Spleen (tissue), 11 donors: ENCODE measurements around the gene DCTN1. TPM values are rescaled to one million over a fixed set of nuclear protein-coding genes. Genes with fewer than 3 reads are reported as not detected.

Experiments
- DNase-seq: peaks from one replicate; pipeline ENCODE4 v3.0.0-alpha.2; 2020
- H3K27ac ChIP-seq, 8 donors: fragments of 200-600 bp; sonication (generic) in 7 of 8; 1 replicate in 4 of 8; 2 replicates in 4 of 8; pipeline versions ENCODE4 v1.5.0 to v1.8.0; 2016 to 2021; ENCODE audit warnings: inconsistent platforms in 4 of 8, mild to moderate bottlenecking in 4 of 8, moderate library complexity in 1 of 8
- H3K27me3 ChIP-seq, 7 donors: fragments of 200-600 bp; sonication (generic) in 6 of 7; replicated peaks in 1 of 7; 1 replicate in 4 of 7; 2 replicates in 3 of 7; pipeline versions ENCODE4 v1.5.0 to v1.8.0; 2016 to 2021; ENCODE audit warnings: inconsistent platforms in 3 of 7, mild to moderate bottlenecking in 1 of 7
- H3K36me3 ChIP-seq, 6 donors: fragments of 200-600 bp; sonication (generic) in 5 of 6; 1 replicate in 4 of 6; 2 replicates in 2 of 6; pipeline versions ENCODE4 v1.5.0 to v1.8.0; 2016 to 2021; ENCODE audit warnings: inconsistent platforms in 2 of 6
- H3K4me1 ChIP-seq, 6 donors: fragments of 200-600 bp; sonication (generic) in 5 of 6; 1 replicate in 3 of 6; 2 replicates in 3 of 6; pipeline versions ENCODE4 v1.5.0 to v1.8.0; 2016 to 2021; ENCODE audit warnings: inconsistent platforms in 3 of 6
- H3K4me3 ChIP-seq, 8 donors: fragments of 200-600 bp; sonication (generic) in 7 of 8; 1 replicate in 4 of 8; 2 replicates in 4 of 8; pipeline versions ENCODE4 v1.5.0 to v1.8.0; 2016 to 2021; ENCODE audit warnings: inconsistent platforms in 4 of 8, mild to moderate bottlenecking in 4 of 8, moderate library complexity in 2 of 8
- H3K9me3 ChIP-seq, 8 donors: fragments of 200-600 bp; sonication (generic) in 7 of 8; 1 replicate in 4 of 8; 2 replicates in 4 of 8; pipeline versions ENCODE4 v1.5.0 to v1.8.0; 2016 to 2021; ENCODE audit warnings: inconsistent platforms in 4 of 8
- CTCF ChIP-seq, 11 experiments: fragments of 200-600 bp in 7 of 11; fragments of 450-650 bp in 4 of 11; sonication (generic) in 4 of 11; IDR thresholded peaks in 8 of 11; conservative IDR thresholded peaks in 3 of 11; 1 replicate in 7 of 11; 2 replicates in 4 of 11; pipeline versions ENCODE4 v1.4.0 to v1.8.0; 2016 to 2021; ENCODE audit warnings: antibody characterized with exemption in 11 of 11, inconsistent platforms in 4 of 11, mild to moderate bottlenecking in 1 of 11
- POLR2A ChIP-seq, 3 donors: fragments of 450-650 bp; IDR thresholded peaks; one replicate each; pipeline ENCODE4 v1.5.1; 2017; ENCODE audit warnings: antibody characterized with exemption in 3 of 3, mild to moderate bottlenecking in 1 of 3
- POLR2AphosphoS5 ChIP-seq, 3 donors: sonication (generic); formaldehyde crosslinking; IDR thresholded peaks; one replicate each; pipeline ENCODE4 v1.5.1; 2017; ENCODE audit warnings: antibody characterized with exemption in 3 of 3
- WGBS, 5 donors: extraction: QIAGEN DNeasy Blood & Tissue Kit in 3 of 5; methylation state at CpG; one replicate each; pipeline versions ENCODE4 v1.1.5 to v1.1.7; 2013 to 2018; 5-methylcytosine and 5-hydroxymethylcytosine counted together
- intact Hi-C: fragments of 100-400 bp; cut with DNase I; formaldehyde crosslinking; loops from one replicate; pipeline ENCODE4 v1.15.0; 2023; ENCODE audit warnings: low total_unique reads
- polyA plus RNA-seq, 3 donors: library from polyadenylated mRNA; stranded (reverse); fragments of 200-250 nt; gene quantifications; one replicate each; pipeline ENCODE4 v1.2.1, GENCODE V29; 2013
- total RNA-seq, 7 donors: library from RNA; depleted of rRNA in 3 of 7; stranded (reverse); fragments of >200 nt in 3 of 7; fragmentation: NEBNext Ultra II Directional in 4 of 7; extraction: Animal tissue kit (Norgen Biotek cat#: 25700) in 4 of 7; gene quantifications; one replicate each; pipeline versions ENCODE4 v1.1.0 to v1.2.1, GENCODE V29; 2016 to 2021
- donor health status: healthy with polysubstance abuse.
- donor health status: DM: no; HTN: no; CAD: no; lungs with moderate emphysema.
- donor health status: DM: no; HTN: no; CAD: no.
- donor health status: Bipolar disorder and iron deficiency.
- donor health status: healthy.
- donor health status: DM: no; HTN: no; CAD: no.
- donor health status: DM: yes; HTN: yes; CAD: no.

DCTN1 gene
- total and polyA plus RNA-seq, 10 donors: 47.8 to 113 (median 95.1) TPM

GRCh38 chr2:74426181-74426758, 46.2 kb upstream of the DCTN1 start:
- peak; percentile 69 for DNase-seq
- 87 to 92% (median 91%) methylated on average over 7 to 14 of the region's 14 CpGs for WGBS, 5 donors
- Histone ChIP-seq H3K4me3 (no peak overlapping the region), H3K27me3 (no peaks in the 10 kb centered on the region), H3K4me1 (peaks cover 0 to 28% (median 11%) of the 10 kb centered on the region in 6 donors), H3K9me3 (no peaks in the 10 kb centered on the region), H3K27ac (peak overlapping the region in 5 of 8 donors; percentile 4 to 64 (median 39)), H3K36me3 (peaks cover 0 to 61% (median 15%) of the 10 kb centered on the region in 6 donors)
- TF ChIP-seq POLR2AphosphoS5 (IDR thresholded peaks at IDR 0.05): peak in 1 of 3 donors; percentile 8
- TF ChIP-seq CTCF (IDR thresholded peaks at IDR 0.05 in 8 of 11, conservative IDR thresholded peaks at IDR 0.05 in 3 of 11): no peak
- intact Hi-C loops: no loop called here

DNA sequence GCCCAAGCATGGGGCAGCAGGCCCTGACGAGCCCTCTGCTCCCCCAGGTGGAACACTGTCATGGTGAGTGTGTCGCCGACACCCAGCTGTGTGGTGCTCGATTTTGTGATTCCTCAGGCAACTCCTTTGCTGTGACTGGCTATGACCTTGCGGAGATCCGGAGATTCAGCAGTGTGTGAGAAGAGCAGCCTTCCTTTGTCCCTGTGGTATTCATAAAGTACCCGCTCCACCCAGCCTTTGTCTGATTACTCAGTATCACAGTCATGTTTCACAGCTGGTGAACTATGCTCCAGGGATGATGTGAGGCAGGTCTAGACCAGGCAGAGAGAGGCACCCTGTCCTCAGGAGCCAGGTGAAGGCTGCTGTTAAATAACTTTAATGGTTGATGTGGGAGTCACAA, 45.4 kb upstream of the DCTN1 start:
- no peak for DNase-seq
- Histone ChIP-seq H3K4me3 (no peak overlapping the region), H3K4me1 (peaks cover 4 to 36% (median 18%) of the 10 kb centered on the region in 6 donors), H3K9me3 (no peaks in the 10 kb centered on the region), H3K27ac (peak overlapping the region in 5 of 8 donors; percentile 7 to 64 (median 39)), H3K27me3 (no peaks in the 10 kb centered on the region), H3K36me3 (peaks cover 0 to 59% (median 14%) of the 10 kb centered on the region in 6 donors)
- 73 to 95% (median 78%) methylated on average over 6 to 7 of the region's 7 CpGs for WGBS, 5 donors
- intact Hi-C loops: no loop called here
- TF ChIP-seq POLR2AphosphoS5 (IDR thresholded peaks at IDR 0.05) (peak in 1 of 3 donors; percentile 16), CTCF (IDR thresholded peaks at IDR 0.05 in 8 of 11, conservative IDR thresholded peaks at IDR 0.05 in 3 of 11) (no peak), POLR2A (IDR thresholded peaks at IDR 0.05) (no peak)

DNA sequence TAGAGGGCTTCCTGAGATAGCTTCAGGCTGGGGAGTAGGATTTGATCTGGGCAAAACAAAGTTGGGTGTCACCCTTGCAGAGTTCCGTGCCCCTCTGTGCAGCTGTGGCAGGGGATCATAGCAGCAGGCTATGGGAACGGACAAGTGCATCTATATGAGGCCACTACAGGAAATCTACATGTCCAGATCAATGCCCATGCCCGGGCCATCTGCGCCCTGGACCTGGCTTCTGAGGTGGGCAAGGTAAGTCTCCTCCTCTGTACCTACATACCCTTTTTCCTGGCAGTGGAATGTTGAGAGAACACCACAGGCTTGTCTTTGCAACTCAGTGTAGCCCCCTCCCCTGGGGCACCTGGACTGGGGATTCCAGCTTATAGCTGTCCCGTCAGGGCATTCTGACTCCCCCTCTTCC, 44.9 kb upstream of the DCTN1 start:
- peak; percentile 65 for DNase-seq
- Histone ChIP-seq H3K4me1 (peaks cover 8 to 41% (median 22%) of the 10 kb centered on the region in 6 donors), H3K4me3 (no peak overlapping the region), H3K36me3 (peaks cover 0 to 54% (median 11%) of the 10 kb centered on the region in 6 donors), H3K27me3 (no peaks in the 10 kb centered on the region), H3K9me3 (no peaks in the 10 kb centered on the region), H3K27ac (peak overlapping the region in 5 of 8 donors; percentile 7 to 64 (median 39))
- 82 to 90% (median 87%) methylated on average over 5 of the region's 5 CpGs for WGBS, 5 donors
- intact Hi-C loops: no loop called here
- TF ChIP-seq POLR2A (IDR thresholded peaks at IDR 0.05): no peak
- TF ChIP-seq CTCF (IDR thresholded peaks at IDR 0.05 in 8 of 11, conservative IDR thresholded peaks at IDR 0.05 in 3 of 11): no peak
- no peak for TF ChIP-seq POLR2AphosphoS5 (IDR thresholded peaks at IDR 0.05)

DNA sequence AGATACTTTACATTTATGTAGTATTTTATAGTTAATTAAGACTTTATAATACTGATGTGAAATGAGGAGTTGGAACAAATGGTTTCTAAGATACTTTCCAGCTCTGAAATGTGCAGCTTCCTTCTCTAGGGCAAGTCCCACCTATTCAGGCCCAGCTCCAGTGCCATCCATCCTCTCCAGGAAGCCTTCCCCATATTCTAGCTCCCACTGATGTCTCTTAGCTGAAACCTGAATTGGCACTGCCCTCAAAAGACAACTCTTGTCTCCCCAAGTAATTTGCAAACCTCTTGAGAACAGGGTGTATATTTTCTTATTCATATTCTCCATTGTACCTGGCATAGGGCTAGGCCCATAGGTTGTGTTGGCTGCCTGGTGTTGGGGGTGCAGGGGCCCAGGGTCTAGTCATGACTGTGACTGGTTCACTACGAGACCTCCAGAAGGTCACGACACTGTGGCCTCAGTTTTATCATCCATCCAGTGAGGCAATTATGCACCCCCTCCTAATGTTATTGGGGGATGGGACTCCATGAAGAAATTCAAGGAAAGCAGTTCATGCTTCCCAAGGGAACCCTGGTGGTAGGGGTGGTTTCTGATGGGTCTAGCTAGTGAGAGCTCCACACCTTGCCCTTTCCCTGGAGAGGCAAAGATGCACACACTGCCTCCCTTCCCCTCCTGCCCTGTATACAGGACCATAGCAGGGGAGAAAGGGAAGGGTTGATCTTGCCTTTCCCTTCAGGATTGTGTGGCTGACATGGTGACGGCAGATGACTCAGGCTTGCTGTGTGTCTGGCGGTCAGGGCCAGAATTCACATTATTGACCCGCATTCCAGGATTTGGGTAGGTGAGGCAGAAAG, 44.3 kb upstream of the DCTN1 start:
- TF ChIP-seq CTCF (IDR thresholded peaks at IDR 0.05 in 8 of 11, conservative IDR thresholded peaks at IDR 0.05 in 3 of 11) (no peak), POLR2A (IDR thresholded peaks at IDR 0.05) (no peak), POLR2AphosphoS5 (IDR thresholded peaks at IDR 0.05) (no peak)
- H3K36me3 ChIP-seq: peaks cover 0 to 48% (median 8%) of the 10 kb centered on the region in 6 donors
- no peak overlapping the region for H3K4me3 ChIP-seq
- peaks cover 8 to 46% (median 25%) of the 10 kb centered on the region in 6 donors for H3K4me1 ChIP-seq
- 91 to 99% (median 94%) methylated on average over 5 of the region's 5 CpGs for WGBS, 5 donors
- DNase-seq: peak; percentile 14
- no peaks in the 10 kb centered on the region for H3K27me3 ChIP-seq
- no peak overlapping the region for H3K27ac ChIP-seq
- H3K9me3 ChIP-seq: no peaks in the 10 kb centered on the region
- intact Hi-C loops: no loop called here
